Activated naive CD8-positive, alpha-beta T cell treated with anti-CD3 and anti-CD28 coated beads, Interleukin-2, amount 50 U/mL, for 24 hours (primary cell): ENCODE data around the gene SLC22A3.

ENCODE experiments used
- ATAC-seq: fragments of 150-1000 bp; cut with Tn5 transposase; one replicate; pipeline ENCODE4 v1.10.0; 2021
- DNase-seq: peaks from one replicate; pipeline ENCODE4 v3.0.0; 2021
- H3K27ac Mint-ChIP-seq: one replicate; pipeline ENCODE4 v1.8.0; 2021; ENCODE audit warnings: mild to moderate bottlenecking, mixed read lengths
- H3K27me3 Mint-ChIP-seq: one replicate; pipeline ENCODE4 v1.8.0; 2021; ENCODE audit warnings: mixed read lengths
- H3K36me3 Mint-ChIP-seq: one replicate; pipeline ENCODE4 v1.8.0; 2021; ENCODE audit warnings: low read depth, mixed read lengths
- H3K4me1 Mint-ChIP-seq: one replicate; pipeline ENCODE4 v1.8.0; 2021; ENCODE audit warnings: mixed read lengths
- H3K4me3 Mint-ChIP-seq: one replicate; pipeline ENCODE4 v1.8.0; 2021; ENCODE audit warnings: mild to moderate bottlenecking, moderate library complexity, mixed read lengths
- H3K9me3 Mint-ChIP-seq: one replicate; pipeline ENCODE4 v1.8.0; 2021; ENCODE audit warnings: mixed read lengths

The SLC22A3 gene

GRCh38 chr6:160328447-160328846 is 19.7 kb upstream of the SLC22A3 start:
- peaks cover 13% of the 10 kb centered on the region for H3K27me3 Mint-ChIP-seq
- DNase-seq (no peak), ATAC-seq (no peak)
- no peaks in the 10 kb centered on the region for H3K9me3 Mint-ChIP-seq
- H3K27ac Mint-ChIP-seq: no peak overlapping the region
- no peak overlapping the region for H3K4me3 Mint-ChIP-seq
- H3K36me3 Mint-ChIP-seq: no peaks in the 10 kb centered on the region
- H3K4me1 Mint-ChIP-seq: no peaks in the 10 kb centered on the region

- Mint-ChIP-seq H3K9me3 (no peaks in the 10 kb centered on the region), H3K4me3 (no peak overlapping the region), H3K4me1 (no peaks in the 10 kb centered on the region), H3K27me3 (peaks cover 17% of the 10 kb centered on the region), H3K36me3 (no peaks in the 10 kb centered on the region), H3K27ac (no peak overlapping the region)
- no peak for DNase-seq
- no peak for ATAC-seq
Measured at GRCh38 chr6:160329188-160329587, 19.0 kb upstream of the SLC22A3 start.

GRCh38 chr6:160330619-160331018 is 17.6 kb upstream of the SLC22A3 start:
- Mint-ChIP-seq H3K4me1 (no peaks in the 10 kb centered on the region), H3K27me3 (peaks cover 14% of the 10 kb centered on the region), H3K36me3 (no peaks in the 10 kb centered on the region), H3K9me3 (no peaks in the 10 kb centered on the region), H3K27ac (no peak overlapping the region), H3K4me3 (no peak overlapping the region)
- ATAC-seq: no peak
- no peak for DNase-seq

GRCh38 chr6:160331204-160331603 is 17.0 kb upstream of the SLC22A3 start:
- Mint-ChIP-seq H3K4me3 (no peak overlapping the region), H3K36me3 (no peaks in the 10 kb centered on the region), H3K27ac (no peak overlapping the region), H3K9me3 (no peaks in the 10 kb centered on the region), H3K27me3 (peaks cover 16% of the 10 kb centered on the region), H3K4me1 (no peaks in the 10 kb centered on the region)
- DNase-seq (no peak), ATAC-seq (no peak)

- ATAC-seq: no peak
- Mint-ChIP-seq H3K4me3 (no peak overlapping the region), H3K36me3 (no peaks in the 10 kb centered on the region), H3K9me3 (no peaks in the 10 kb centered on the region), H3K27ac (no peak overlapping the region), H3K4me1 (no peaks in the 10 kb centered on the region), H3K27me3 (peaks cover 16% of the 10 kb centered on the region)
- DNase-seq: no peak
Measured at GRCh38 chr6:160331753-160332152, 16.4 kb upstream of the SLC22A3 start.

GRCh38 chr6:160333101-160333500 is 15.1 kb upstream of the SLC22A3 start:
- H3K27ac Mint-ChIP-seq: no peak overlapping the region
- DNase-seq: no peak
- ATAC-seq: no peak
- H3K36me3 Mint-ChIP-seq: no peaks in the 10 kb centered on the region
- peaks cover 22% of the 10 kb centered on the region for H3K27me3 Mint-ChIP-seq
- H3K4me3 Mint-ChIP-seq: no peak overlapping the region
- no peaks in the 10 kb centered on the region for H3K9me3 Mint-ChIP-seq
- H3K4me1 Mint-ChIP-seq: no peaks in the 10 kb centered on the region

GRCh38 chr6:160333841-160334240 is 14.3 kb upstream of the SLC22A3 start:
- Mint-ChIP-seq H3K4me1 (no peaks in the 10 kb centered on the region), H3K27me3 (peaks cover 25% of the 10 kb centered on the region), H3K9me3 (no peaks in the 10 kb centered on the region), H3K4me3 (no peak overlapping the region), H3K36me3 (no peaks in the 10 kb centered on the region), H3K27ac (no peak overlapping the region)
- no peak for DNase-seq
- no peak for ATAC-seq

- Mint-ChIP-seq H3K4me1 (no peaks in the 10 kb centered on the region), H3K27me3 (peaks cover 31% of the 10 kb centered on the region), H3K27ac (no peak overlapping the region), H3K36me3 (no peaks in the 10 kb centered on the region), H3K4me3 (no peak overlapping the region), H3K9me3 (no peaks in the 10 kb centered on the region)
- ATAC-seq (no peak), DNase-seq (no peak)
Measured at GRCh38 chr6:160336200-160336599, 12.0 kb upstream of the SLC22A3 start.

GRCh38 chr6:160337301-160337700 is 10.9 kb upstream of the SLC22A3 start:
- peaks cover 31% of the 10 kb centered on the region for H3K27me3 Mint-ChIP-seq
- H3K9me3 Mint-ChIP-seq: no peaks in the 10 kb centered on the region
- no peak overlapping the region for H3K4me3 Mint-ChIP-seq
- H3K27ac Mint-ChIP-seq: no peak overlapping the region
- no peaks in the 10 kb centered on the region for H3K4me1 Mint-ChIP-seq
- H3K36me3 Mint-ChIP-seq: no peaks in the 10 kb centered on the region
- DNase-seq: no peak
- ATAC-seq: no peak

- peaks cover 29% of the 10 kb centered on the region for H3K27me3 Mint-ChIP-seq
- H3K27ac Mint-ChIP-seq: no peak overlapping the region
- H3K9me3 Mint-ChIP-seq: no peaks in the 10 kb centered on the region
- no peak overlapping the region for H3K4me3 Mint-ChIP-seq
- DNase-seq (no peak), ATAC-seq (no peak)
- H3K4me1 Mint-ChIP-seq: no peaks in the 10 kb centered on the region
- no peaks in the 10 kb centered on the region for H3K36me3 Mint-ChIP-seq
Measured at GRCh38 chr6:160337991-160338390, 10.2 kb upstream of the SLC22A3 start.

GRCh38 chr6:160343144-160343543 is 5.0 kb upstream of the SLC22A3 start:
- Mint-ChIP-seq H3K9me3 (no peaks in the 10 kb centered on the region), H3K27me3 (peaks cover 43% of the 10 kb centered on the region), H3K4me1 (no peaks in the 10 kb centered on the region), H3K36me3 (no peaks in the 10 kb centered on the region), H3K4me3 (no peak overlapping the region), H3K27ac (no peak overlapping the region)
- DNase-seq (no peak), ATAC-seq (no peak)

GRCh38 chr6:160344271-160344670 is 3.9 kb upstream of the SLC22A3 start:
- DNase-seq (no peak), ATAC-seq (no peak)
- Mint-ChIP-seq H3K27ac (no peak overlapping the region), H3K4me3 (no peak overlapping the region), H3K36me3 (no peaks in the 10 kb centered on the region), H3K4me1 (peaks cover 6% of the 10 kb centered on the region), H3K9me3 (no peaks in the 10 kb centered on the region), H3K27me3 (peaks cover 45% of the 10 kb centered on the region)

- no peaks in the 10 kb centered on the region for H3K9me3 Mint-ChIP-seq
- DNase-seq (no peak), ATAC-seq (no peak)
- H3K4me1 Mint-ChIP-seq: peaks cover 8% of the 10 kb centered on the region
- H3K4me3 Mint-ChIP-seq: no peak overlapping the region
- H3K27ac Mint-ChIP-seq: no peak overlapping the region
- H3K36me3 Mint-ChIP-seq: no peaks in the 10 kb centered on the region
- H3K27me3 Mint-ChIP-seq: peaks cover 63% of the 10 kb centered on the region
Measured at GRCh38 chr6:160347259-160348222, 637 bp upstream of the SLC22A3 start.

GRCh38 chr6:160349020-160349441 is 853 bp downstream of the SLC22A3 start:
- peak overlapping the region; percentile 44 for H3K4me3 Mint-ChIP-seq

GRCh38 chr6:160349814-160350350 is 1.7 kb downstream of the SLC22A3 start:
- Mint-ChIP-seq H3K4me1 (peaks cover 8% of the 10 kb centered on the region), H3K27me3 (peaks cover 60% of the 10 kb centered on the region), H3K4me3 (no peak overlapping the region), H3K27ac (no peak overlapping the region), H3K9me3 (no peaks in the 10 kb centered on the region), H3K36me3 (no peaks in the 10 kb centered on the region)
- DNase-seq: no peak
- no peak for ATAC-seq

More at GRCh38 chr6:160349020-160349441, 853 bp downstream of the SLC22A3 start:
- Mint-ChIP-seq H3K36me3 (no peaks in the 10 kb centered on the region), H3K9me3 (no peaks in the 10 kb centered on the region), H3K27me3 (peaks cover 65% of the 10 kb centered on the region), H3K27ac (no peak overlapping the region), H3K4me1 (peaks cover 8% of the 10 kb centered on the region)
- DNase-seq (peak; percentile 16), ATAC-seq (peak; percentile 61)
